NCI-H146 (cell line): ENCODE results near the gene TTLL8.

Source experiments
- DNase-seq: peaks from one replicate; lab custom pipeline; 2025; lab: John Stamatoyannopoulos, UW

Gene TTLL8

GRCh38 chr22:50061141-50061823 lies 3.2 kb upstream of the TTLL8 start:
- DNase-seq, result no peak

GRCh38 chr22:50060441-50061140 lies 2.5 kb upstream of the TTLL8 start:
- no peak for DNase-seq

- no peak for DNase-seq
These were observed 1.8 kb upstream of the TTLL8 start for GRCh38 chr22:50059881-50060262.

- DNase-seq, result no peak
These were observed 1.1 kb upstream of the TTLL8 start for GRCh38 chr22:50058906-50059880.

GRCh38 chr22:50057278-50058060 lies 629 bp downstream of the TTLL8 start:
- no peak for DNase-seq

GRCh38 chr22:50056214-50056972 lies 1.7 kb downstream of the TTLL8 start:
- no peak for DNase-seq

- no peak for DNase-seq
These were observed 4.2 kb downstream of the TTLL8 start for GRCh38 chr22:50053861-50054260.

GRCh38 chr22:50051930-50052329 lies 6.2 kb downstream of the TTLL8 start:
- DNase-seq, result no peak

GRCh38 chr22:50049299-50050195 lies 8.6 kb downstream of the TTLL8 start:
- no peak for DNase-seq

- DNase-seq, result no peak
These were observed 9.3 kb downstream of the TTLL8 start for GRCh38 chr22:50048836-50049235.

GRCh38 chr22:50048061-50048765 lies 9.9 kb downstream of the TTLL8 start:
- no peak for DNase-seq

GRCh38 chr22:50047346-50047745 lies 10.8 kb downstream of the TTLL8 start:
- no peak for DNase-seq

GRCh38 chr22:50046481-50047245 lies 11.4 kb downstream of the TTLL8 start:
- DNase-seq, result no peak

GRCh38 chr22:50046019-50046415 lies 12.1 kb downstream of the TTLL8 start:
- DNase-seq, result no peak

GRCh38 chr22:50045211-50046018 lies 12.7 kb downstream of the TTLL8 start:
- no peak for DNase-seq

- no peak for DNase-seq
These were observed 13.5 kb downstream of the TTLL8 start for GRCh38 chr22:50044485-50045118.

- no peak for DNase-seq
These were observed 16.6 kb downstream of the TTLL8 start for GRCh38 chr22:50041361-50042065.
